ENCODE results near the gene ARAP3.

DNA sequence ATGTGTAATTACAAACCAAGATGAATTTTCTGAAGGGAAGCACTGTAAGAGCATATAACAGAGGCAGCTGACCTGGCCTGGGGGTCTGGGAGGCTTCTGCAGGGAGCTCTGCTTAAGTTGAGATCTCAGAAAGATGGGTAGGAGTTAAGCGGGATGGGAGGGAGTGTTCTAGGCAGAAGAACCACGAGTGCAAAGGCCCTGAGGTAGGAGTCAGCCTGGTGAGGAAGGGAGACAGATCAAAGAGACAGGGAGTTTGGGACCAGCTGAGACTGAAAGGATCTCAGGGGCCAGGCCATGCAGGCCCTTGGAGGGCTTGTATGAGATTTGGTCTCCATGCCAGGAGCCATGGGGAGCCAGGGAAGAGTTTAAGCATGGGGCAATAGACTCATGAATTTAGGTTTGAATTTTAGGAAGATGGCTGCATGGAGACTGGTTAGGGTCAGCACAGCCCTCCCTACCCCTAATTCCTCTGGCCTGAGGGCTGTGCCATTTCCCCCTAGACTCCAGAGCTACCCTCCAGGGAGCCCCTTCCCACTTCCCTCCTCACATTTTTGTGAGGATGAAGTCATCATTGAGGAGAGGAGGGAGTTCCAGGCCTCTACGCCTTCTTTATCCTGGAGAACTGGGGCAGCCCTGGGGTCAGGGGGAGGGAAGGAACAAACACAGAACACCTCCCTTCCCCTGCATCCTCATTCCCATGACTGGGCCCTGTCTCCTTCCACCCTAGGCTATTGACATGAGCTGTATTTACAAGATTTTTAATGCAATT is 4.8 kb upstream of the ARAP3 start:
- TF ChIP-seq, protein P1, sequence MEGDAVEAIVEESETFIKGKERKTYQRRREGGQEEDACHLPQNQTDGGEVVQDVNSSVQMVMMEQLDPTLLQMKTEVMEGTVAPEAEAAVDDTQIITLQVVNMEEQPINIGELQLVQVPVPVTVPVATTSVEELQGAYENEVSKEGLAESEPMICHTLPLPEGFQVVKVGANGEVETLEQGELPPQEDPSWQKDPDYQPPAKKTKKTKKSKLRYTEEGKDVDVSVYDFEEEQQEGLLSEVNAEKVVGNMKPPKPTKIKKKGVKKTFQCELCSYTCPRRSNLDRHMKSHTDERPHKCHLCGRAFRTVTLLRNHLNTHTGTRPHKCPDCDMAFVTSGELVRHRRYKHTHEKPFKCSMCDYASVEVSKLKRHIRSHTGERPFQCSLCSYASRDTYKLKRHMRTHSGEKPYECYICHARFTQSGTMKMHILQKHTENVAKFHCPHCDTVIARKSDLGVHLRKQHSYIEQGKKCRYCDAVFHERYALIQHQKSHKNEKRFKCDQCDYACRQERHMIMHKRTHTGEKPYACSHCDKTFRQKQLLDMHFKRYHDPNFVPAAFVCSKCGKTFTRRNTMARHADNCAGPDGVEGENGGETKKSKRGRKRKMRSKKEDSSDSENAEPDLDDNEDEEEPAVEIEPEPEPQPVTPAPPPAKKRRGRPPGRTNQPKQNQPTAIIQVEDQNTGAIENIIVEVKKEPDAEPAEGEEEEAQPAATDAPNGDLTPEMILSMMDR (conservative IDR thresholded peaks at IDR 0.05): no peak
- TF ChIP-seq ZFX (IDR thresholded peaks at IDR 0.05): no peak

All from C4-2B (cell line).